Panc1 (cell line): ENCODE data around the gene PTRH2. TPM values are rescaled to one million over a fixed set of nuclear protein-coding genes. Genes with fewer than 3 reads are reported as not detected.

Experiments
- ATAC-seq: fragments of 200-7000 bp; cut with Tn5 transposase; 2 replicates; pipeline ENCODE4 v1.9.1; 2020; ENCODE audit warnings: mild to moderate bottlenecking, moderate library complexity
- BruUV-seq: library from RNA; stranded (reverse); fragments of 400-500 nt; replicated peaks from 2 replicates; lab custom pipeline; 2021; lab: Mats Ljungman, UMichigan
- CTCF ChIA-PET: fragments of 300-600 bp; sonication (Branson Sonifier 250); formaldehyde crosslinking; loops from one replicate; lab custom pipeline; 2022; ENCODE audit warnings: antibody characterized with exemption; lab: Charles Lee
- POLR2A ChIA-PET: fragments of 300-600 bp; sonication (Branson Sonifier 250); formaldehyde crosslinking; loops from one replicate; lab custom pipeline; 2022; ENCODE audit warnings: antibody characterized with exemption; lab: Charles Lee
- DNase-seq: peaks from one replicate; pipeline ENCODE4 v3.0.0-alpha.2; 2010; ENCODE audit warnings: low read depth, low spot score
- H3K27ac ChIP-seq: 2 replicates; pipeline ENCODE4 v1.5.1; 2011; ENCODE audit warnings: mild to moderate bottlenecking, low read length, inconsistent platforms
- H3K27me3 ChIP-seq: fragments of 200-500 bp; sonication (Bioruptor generic); 2 replicates; pipeline ENCODE4 v1.6.0; 2014; ENCODE audit warnings: low read length, inconsistent platforms; ENCODE audit not compliant: control insufficient read depth, insufficient read depth
- H3K36me3 ChIP-seq: fragments of 200-500 bp; sonication (Bioruptor generic); 2 replicates; pipeline ENCODE4 v1.5.1; 2014; ENCODE audit warnings: inconsistent platforms, mild to moderate bottlenecking, low read length, moderate library complexity; ENCODE audit not compliant: control insufficient read depth, insufficient read depth
- H3K4me1 ChIP-seq: 2 replicates; pipeline ENCODE4 v1.5.1; 2011; ENCODE audit warnings: inconsistent platforms, mild to moderate bottlenecking, low read length, moderate library complexity; ENCODE audit not compliant: control insufficient read depth, insufficient read depth
- H3K4me3 ChIP-seq, 2 experiments: 2 replicates each; pipeline ENCODE4 v1.5.1; 2011 to 2012; ENCODE audit warnings: low read depth in 2 of 2, low read length in 2 of 2, mild to moderate bottlenecking in 2 of 2, inconsistent platforms in 1 of 2, moderate library complexity in 1 of 2
- H3K9me3 ChIP-seq: fragments of 200-500 bp; sonication (Bioruptor generic); 2 replicates; pipeline ENCODE4 v1.5.1; 2014; ENCODE audit warnings: low read depth, mild to moderate bottlenecking, inconsistent platforms, low read length, moderate library complexity; ENCODE audit not compliant: control insufficient read depth, insufficient read depth
- CTCF ChIP-seq: fragments of 450-650 bp; IDR thresholded peaks from 2 replicates; pipeline ENCODE4 v1.5.1; 2017; ENCODE audit warnings: mild to moderate bottlenecking
- POLR2AphosphoS5 ChIP-seq: IDR thresholded peaks from 2 replicates; pipeline ENCODE4 v1.6.1; 2012; ENCODE audit warnings: mild to moderate bottlenecking, low read depth, low read length, moderate library complexity
- REST ChIP-seq, 2 experiments: IDR thresholded peaks; 2 replicates each; pipeline ENCODE4 v1.6.1; 2011 to 2012; ENCODE audit warnings: low read depth in 2 of 2, control low read depth in 1 of 2, low read length in 1 of 2, mild to moderate bottlenecking in 1 of 2, moderate library complexity in 1 of 2; ENCODE audit not compliant: insufficient read depth in 1 of 2
- SIN3A ChIP-seq: IDR thresholded peaks from 2 replicates; pipeline ENCODE4 v1.6.1; 2012; ENCODE audit warnings: low read depth, mild to moderate bottlenecking, low read length, moderate library complexity, borderline replicate concordance; ENCODE audit not compliant: insufficient read depth
- TCF7L2 ChIP-seq: IDR thresholded peaks from 2 replicates; pipeline ENCODE4 v1.6.1; 2011; ENCODE audit warnings: mild to moderate bottlenecking, low read depth, low read length, inconsistent platforms
- in situ Hi-C: cut with HindIII; loops from 2 replicates; pipeline ENCODE4 v1.10.0; 2016; ENCODE audit warnings: low sequenced_read_pairs, low pct_unique_long_range_greater_than_20kb
- intact Hi-C: fragments of 100-400 bp; cut with micrococcal nuclease; formaldehyde crosslinking; loops from one replicate; pipeline ENCODE4 v1.10.0; 2022; ENCODE audit not compliant: unreplicated experiment
- total RNA-seq: library from RNA; stranded (reverse); gene quantifications from one replicate; pipeline ENCODE4 v1.2.1, GENCODE V29; 2021; ENCODE audit not compliant: unreplicated experiment

Gene PTRH2
- total RNA-seq, 1 experiment from 2014 or later: 40.2 TPM

- in situ Hi-C loops: no loop called here
- DNase-seq (peak; percentile 66), ATAC-seq (peak; percentile 72)
- BruUV-seq: no TSS peak
- peak; percentile 93 for TF ChIP-seq TCF7L2
- 0 out of 2 replicates have a peak, but pooled peaks have one; percentile 33 for TF ChIP-seq POLR2AphosphoS5
- no peak for TF ChIP-seq REST (IDR thresholded peaks at IDR 0.05; ENCODE audit: insufficient read depth in 1 of 2, low read depth in 2 of 2, low read length in 1 of 2)
- TF ChIP-seq SIN3A: no peak
- Histone ChIP-seq H3K27me3 (no peaks in the 10 kb centered on the region), H3K9me3 (peaks cover 3% of the 10 kb centered on the region; the same call in 1 of the 2 replicates), H3K27ac (peak overlapping the region; percentile 100), H3K36me3 (peaks cover 10% of the 10 kb centered on the region; the same call in 1 of the 2 replicates), H3K4me3 (no peak overlapping the region), H3K4me1 (peaks cover 63% of the 10 kb centered on the region)
- intact Hi-C loops: loop anchor here (5.0 kb wide), 1 partner anchor 93 kb away; no protein-coding TSS in a partner anchor
- ChIA-PET POLR2A (interaction anchor here (0.6 to 4.4 kb wide), 4 partner anchors 31 to 91 kb away, joined by 3 to 77 read pairs (median 7); no protein-coding TSS in a partner anchor), CTCF (no interaction called here)
Measured at GRCh38 chr17:59754552-59754951, 47.3 kb upstream of the PTRH2 start.

GRCh38 chr17:59753522-59754467 lies 46.6 kb upstream of the PTRH2 start:
- ChIA-PET POLR2A (interaction anchor here (0.6 to 4.4 kb wide), 5 partner anchors 31 to 280 kb away, joined by 3 to 77 read pairs (median 6); no protein-coding TSS in a partner anchor), CTCF (interaction anchor here (0.5 to 1.0 kb wide), 4 partner anchors 32 to 140 kb away, joined by 3 to 5 read pairs (median 4); no protein-coding TSS in a partner anchor)
- TSS peak; percentile 96 for BruUV-seq
- TF ChIP-seq CTCF (peak; percentile 67; the same call in 1 of the 2 replicates), TCF7L2 (no peak), SIN3A (no peak), POLR2AphosphoS5 (no peak), REST (IDR thresholded peaks at IDR 0.05; ENCODE audit: insufficient read depth in 1 of 2, low read depth in 2 of 2, low read length in 1 of 2) (no peak)
- in situ Hi-C loops: no loop called here
- Histone ChIP-seq H3K4me3 (no peak overlapping the region), H3K27me3 (no peaks in the 10 kb centered on the region), H3K27ac (peak overlapping the region; percentile 100), H3K36me3 (peaks cover 10% of the 10 kb centered on the region; the same call in 1 of the 2 replicates), H3K4me1 (peaks cover 63% of the 10 kb centered on the region), H3K9me3 (no peaks in the 10 kb centered on the region; the same call in 1 of the 2 replicates)
- DNase-seq (peak; percentile 83), ATAC-seq (peak; percentile 64)
- intact Hi-C loops: loop anchor here (5.0 kb wide), 1 partner anchor 94 kb away; no protein-coding TSS in a partner anchor
